AG08396 (cell line): Measurements from ENCODE around the gene EEF1AKMT4.

Experiments
- DNase-seq: peaks from one replicate; pipeline ENCODE4 v3.0.0; 2012; ENCODE audit warnings: low spot score, mixed read lengths

The EEF1AKMT4 gene

GRCh38 chr3:184298759-184299487 is 49.5 kb downstream of the EEF1AKMT4 start, which contains the start of gene PSMD2:
Gene PSMD2, plus strand, starts transcription at chr3:184299241. Its CDS starts 26 bp downstream, at chr3:184299267.
- peak; percentile 99 for DNase-seq

GRCh38 chr3:184299488-184300377 is 50.3 kb downstream of the EEF1AKMT4 start:
- no peak for DNase-seq

- no peak for DNase-seq
Measured at GRCh38 chr3:184300378-184300720, 50.9 kb downstream of the EEF1AKMT4 start.

- DNase-seq = no peak
Measured at GRCh38 chr3:184305577-184305976, 56.1 kb downstream of the EEF1AKMT4 start.

GRCh38 chr3:184306341-184306972 is 57.0 kb downstream of the EEF1AKMT4 start:
- no peak for DNase-seq

- no peak for DNase-seq
Measured at GRCh38 chr3:184307915-184308314, 58.4 kb downstream of the EEF1AKMT4 start.
